Right lobe of liver (tissue), 6 donors: Measurements from ENCODE around the gene ABLIM3. TPM values are rescaled to one million over a fixed set of nuclear protein-coding genes. Genes with fewer than 3 reads are reported as not detected.

Source experiments
- ATAC-seq, 4 donors: fragments of 200-7000 bp; cut with Tn5 transposase; one replicate each; pipeline ENCODE4 v1.9.1; 2020; ENCODE audit warnings: mild to moderate bottlenecking in 4 of 4, moderate library complexity in 4 of 4
- DNase-seq, 3 donors: peaks; one replicate each; pipeline ENCODE4 v3.0.0-alpha.2; 2020
- H3K27ac ChIP-seq, 3 donors: fragments of 200-600 bp; one replicate each; pipeline ENCODE4 v1.8.0; 2022
- H3K27me3 ChIP-seq, 2 donors: fragments of 200-600 bp; one replicate each; pipeline ENCODE4 v1.8.0; 2022
- H3K36me3 ChIP-seq, 4 donors: fragments of 200-600 bp; sonication (generic) in 1 of 4; one replicate each; pipeline versions ENCODE4 v1.5.1 to v1.8.0; 2017 to 2022; ENCODE audit warnings: control low read depth in 1 of 4
- H3K4me1 ChIP-seq, 4 donors: fragments of 200-600 bp; sonication (generic) in 1 of 4; one replicate each; pipeline versions ENCODE4 v1.5.1 to v1.8.0; 2017 to 2022; ENCODE audit warnings: control low read depth in 1 of 4
- H3K4me3 ChIP-seq, 3 donors: fragments of 200-600 bp; one replicate each; pipeline ENCODE4 v1.8.0; 2022
- H3K9me3 ChIP-seq, 4 donors: fragments of 200-600 bp; sonication (generic) in 1 of 4; one replicate each; pipeline versions ENCODE4 v1.5.1 to v1.8.0; 2017 to 2022; ENCODE audit warnings: control low read depth in 1 of 4
- CTCF ChIP-seq, 4 donors: fragments of 200-600 bp in 3 of 4; fragments of 450-650 bp in 1 of 4; IDR thresholded peaks; one replicate each; pipeline versions ENCODE4 v1.5.1 to v1.8.0; 2016 to 2022; ENCODE audit warnings: antibody characterized with exemption in 4 of 4, mild to moderate bottlenecking in 2 of 4
- POLR2A ChIP-seq: fragments of 450-650 bp; IDR thresholded peaks from one replicate; pipeline ENCODE4 v1.6.1; 2017; ENCODE audit warnings: antibody characterized with exemption, mild to moderate bottlenecking
- WGBS: methylation state at CpG from one replicate; pipeline ENCODE4 v1.1.6; 2018; ENCODE audit warnings: low coverage, low lambda C conversion rate; ENCODE audit not compliant: insufficient coverage; ENCODE audit errors: missing lambda C conversion rate; 5-methylcytosine and 5-hydroxymethylcytosine counted together
- intact Hi-C, 2 donors: fragments of 100-400 bp; cut with DNase I; formaldehyde crosslinking; loops; one replicate each; pipeline versions ENCODE4 v1.11.2 to v1.14.1; 2022
- total RNA-seq, 6 experiments: library from RNA; depleted of rRNA in 2 of 6; stranded (reverse); fragments of >200 nt in 2 of 6; fragmentation: NEBNext Ultra II Directional in 3 of 6; extraction: Animal tissue kit (Norgen Biotek cat#: 25700) in 3 of 6; gene quantifications; one replicate each; pipeline versions ENCODE4 v1.1.0 to v1.2.4, GENCODE V29; 2016 to 2023
- donor health status: DM: no; HTN: yes; CAD: no.
- donor health status: DM: no; HTN: no; CAD: no.
- donor health status: DM: no; HTN: no; CAD: no.
- donor health status: DM: no; HTN: yes; CAD: no.
- donor health status: DM: no; HTN: yes; CAD: no.

The ABLIM3 gene
- total RNA-seq, 6 experiments from 2014 or later = 85.8 to 180 (median 125) TPM

DNA sequence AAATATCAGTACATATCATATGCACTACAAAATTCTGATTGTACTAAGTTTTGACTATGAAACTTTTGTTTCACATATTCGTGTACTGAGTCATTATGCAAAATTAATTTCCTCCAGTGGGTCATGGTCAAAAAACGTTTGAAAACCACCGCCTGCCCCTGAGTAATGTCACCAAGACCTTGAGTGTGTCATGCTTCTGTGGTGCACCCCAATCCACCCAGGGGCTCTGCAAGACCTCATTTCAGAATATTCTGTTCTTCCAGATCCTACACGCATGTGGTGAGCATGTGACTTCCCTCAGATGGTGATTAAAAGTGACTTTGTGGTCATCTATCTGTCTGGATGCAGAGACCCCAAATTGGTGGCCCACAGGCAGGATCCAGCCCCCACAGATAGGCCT is 31.0 kb downstream of the ABLIM3 start:
- Histone ChIP-seq H3K4me3 (no peak overlapping the region), H3K36me3 (peaks cover 0 to 8% (median 0%) of the 10 kb centered on the region in 4 donors), H3K9me3 (no peaks in the 10 kb centered on the region), H3K27me3 (no peaks in the 10 kb centered on the region), H3K27ac (no peak overlapping the region), H3K4me1 (peaks cover 0 to 34% (median 4%) of the 10 kb centered on the region in 4 donors)
- 49% methylated on average over 3 of the region's 4 CpGs for WGBS
- DNase-seq (no peak), ATAC-seq (no peak)
- intact Hi-C loops = no loop called here
- TF ChIP-seq CTCF (IDR thresholded peaks at IDR 0.05) (no peak), POLR2A (no peak)

DNA sequence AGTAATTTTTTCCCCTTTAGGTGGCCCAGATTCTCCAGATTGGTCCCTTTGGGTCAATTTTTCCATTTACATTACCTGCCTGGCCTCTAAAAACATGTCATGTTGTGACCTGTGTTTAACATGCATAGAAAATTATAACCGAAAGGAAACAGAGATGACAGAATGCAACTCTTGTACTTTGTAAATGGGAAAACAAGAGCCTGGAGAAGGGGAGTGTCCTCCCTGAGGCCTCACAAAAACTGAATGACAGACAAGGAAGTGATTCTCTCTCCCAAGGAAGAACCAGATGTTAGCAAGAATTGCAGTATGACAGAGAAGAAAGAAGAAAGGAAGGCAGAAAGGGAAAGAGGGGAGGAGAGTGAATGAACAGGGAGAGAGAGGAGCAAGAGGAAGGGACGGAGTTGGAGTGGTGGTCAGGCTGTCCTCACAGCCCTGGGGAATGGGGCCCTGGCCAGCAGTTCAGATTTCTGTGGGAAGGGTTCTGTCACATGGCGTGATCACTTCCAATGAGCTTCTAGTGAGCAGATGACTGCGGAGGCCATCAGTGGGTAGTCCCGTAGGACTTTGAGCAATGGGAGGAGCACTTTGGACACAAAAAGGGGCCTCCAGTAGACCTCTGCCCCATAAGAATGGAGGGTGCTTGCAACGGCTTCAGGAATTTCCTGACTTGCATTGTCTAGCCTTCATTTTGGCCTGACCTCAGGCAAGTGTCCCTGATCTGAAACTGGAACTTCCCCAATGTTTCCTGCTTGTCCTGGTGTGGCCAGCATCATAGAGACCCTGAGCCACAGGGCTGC is 31.6 kb downstream of the ABLIM3 start:
- Histone ChIP-seq H3K4me1 (peaks cover 0 to 27% (median 3%) of the 10 kb centered on the region in 4 donors), H3K36me3 (peaks cover 0 to 8% (median 0%) of the 10 kb centered on the region in 4 donors), H3K27ac (no peak overlapping the region), H3K9me3 (no peaks in the 10 kb centered on the region), H3K4me3 (no peak overlapping the region), H3K27me3 (no peaks in the 10 kb centered on the region)
- DNase-seq = no peak
- intact Hi-C loops = no loop called here
- TF ChIP-seq CTCF (IDR thresholded peaks at IDR 0.05) (no peak), POLR2A (no peak)
- WGBS = 88% methylated on average over 2 of the region's 6 CpGs
- peak in 3 of 4 donors; percentile 7 to 13 (median 8) for ATAC-seq

DNA sequence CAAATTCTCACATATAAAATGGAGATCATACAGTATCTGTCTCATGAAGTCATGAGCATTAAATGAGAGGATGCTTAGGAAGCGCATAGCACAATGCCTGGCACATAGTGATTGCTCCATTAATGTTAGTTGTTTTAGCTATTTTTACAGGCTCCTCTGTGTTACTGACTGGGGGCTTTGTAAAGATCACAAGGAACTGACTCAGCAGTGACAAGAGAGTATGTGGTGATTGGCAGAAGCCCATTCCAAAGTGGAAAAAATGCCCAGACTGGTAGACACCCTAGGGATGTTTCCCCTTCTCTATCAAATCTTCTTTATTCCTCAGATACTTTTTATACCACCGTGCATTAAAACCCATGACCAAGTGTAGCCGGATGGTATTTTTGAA is 33.5 kb downstream of the ABLIM3 start:
- ATAC-seq (no peak), DNase-seq (no peak)
- Histone ChIP-seq H3K27me3 (no peaks in the 10 kb centered on the region), H3K4me1 (peaks cover 0 to 19% (median 0%) of the 10 kb centered on the region in 4 donors), H3K4me3 (no peak overlapping the region), H3K9me3 (no peaks in the 10 kb centered on the region), H3K27ac (peak overlapping the region in 1 of 3 donors; percentile 24), H3K36me3 (peaks cover 0 to 1% (median 0%) of the 10 kb centered on the region in 4 donors)
- 80% methylated on average over 1 of the region's 3 CpGs for WGBS
- intact Hi-C loops = no loop called here
- TF ChIP-seq CTCF (IDR thresholded peaks at IDR 0.05) = no peak
- TF ChIP-seq POLR2A = no peak

DNA sequence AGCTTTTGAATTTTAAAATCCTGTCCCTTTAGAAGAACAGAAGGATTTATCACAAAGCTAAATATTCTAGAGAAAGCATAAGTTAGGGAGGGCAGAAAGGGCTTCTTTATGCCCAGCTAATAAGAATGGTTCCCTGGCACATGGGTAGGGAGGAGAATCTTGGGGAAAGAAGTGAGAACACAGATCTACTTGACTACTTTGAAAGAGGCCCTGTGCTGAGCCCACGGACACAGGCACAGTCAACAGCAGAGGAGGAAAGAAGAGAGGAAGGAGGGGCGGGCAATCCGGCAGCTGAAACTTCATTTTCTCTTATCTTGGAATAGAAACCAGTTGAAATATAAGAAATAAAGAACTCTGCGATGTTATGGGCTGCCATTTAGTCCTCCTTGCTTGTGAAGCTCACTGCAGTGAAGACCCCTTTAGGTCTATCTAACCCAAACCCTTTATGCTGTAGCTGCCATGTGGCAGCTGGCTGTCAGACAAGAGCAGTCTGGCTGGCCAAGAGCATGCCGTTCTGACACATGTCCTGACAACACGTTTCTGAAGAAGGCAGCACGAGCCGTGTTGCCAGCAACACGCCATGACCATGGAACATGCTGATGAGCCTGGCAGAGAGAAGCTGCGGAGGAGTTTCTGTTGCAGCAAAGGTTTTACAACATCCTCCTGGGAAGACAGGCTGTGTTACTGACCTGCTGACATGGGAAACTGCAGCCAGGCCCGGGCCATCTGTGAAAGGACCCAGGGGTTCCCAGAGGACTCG is 34.2 kb downstream of the ABLIM3 start:
- Histone ChIP-seq H3K4me3 (no peak overlapping the region), H3K27ac (peak overlapping the region in 2 of 3 donors; percentile 5 to 24), H3K36me3 (no peaks in the 10 kb centered on the region), H3K9me3 (no peaks in the 10 kb centered on the region), H3K27me3 (no peaks in the 10 kb centered on the region), H3K4me1 (peaks cover 0 to 19% (median 0%) of the 10 kb centered on the region in 4 donors)
- DNase-seq (no peak), ATAC-seq (peak in 2 of 4 donors; percentile 23 to 31)
- TF ChIP-seq POLR2A = no peak
- no peak for TF ChIP-seq CTCF (IDR thresholded peaks at IDR 0.05)
- intact Hi-C loops = no loop called here
- WGBS = 68% methylated on average over 3 of the region's 12 CpGs
